ENCODE measurements around the gene TMEM231.

DNA sequence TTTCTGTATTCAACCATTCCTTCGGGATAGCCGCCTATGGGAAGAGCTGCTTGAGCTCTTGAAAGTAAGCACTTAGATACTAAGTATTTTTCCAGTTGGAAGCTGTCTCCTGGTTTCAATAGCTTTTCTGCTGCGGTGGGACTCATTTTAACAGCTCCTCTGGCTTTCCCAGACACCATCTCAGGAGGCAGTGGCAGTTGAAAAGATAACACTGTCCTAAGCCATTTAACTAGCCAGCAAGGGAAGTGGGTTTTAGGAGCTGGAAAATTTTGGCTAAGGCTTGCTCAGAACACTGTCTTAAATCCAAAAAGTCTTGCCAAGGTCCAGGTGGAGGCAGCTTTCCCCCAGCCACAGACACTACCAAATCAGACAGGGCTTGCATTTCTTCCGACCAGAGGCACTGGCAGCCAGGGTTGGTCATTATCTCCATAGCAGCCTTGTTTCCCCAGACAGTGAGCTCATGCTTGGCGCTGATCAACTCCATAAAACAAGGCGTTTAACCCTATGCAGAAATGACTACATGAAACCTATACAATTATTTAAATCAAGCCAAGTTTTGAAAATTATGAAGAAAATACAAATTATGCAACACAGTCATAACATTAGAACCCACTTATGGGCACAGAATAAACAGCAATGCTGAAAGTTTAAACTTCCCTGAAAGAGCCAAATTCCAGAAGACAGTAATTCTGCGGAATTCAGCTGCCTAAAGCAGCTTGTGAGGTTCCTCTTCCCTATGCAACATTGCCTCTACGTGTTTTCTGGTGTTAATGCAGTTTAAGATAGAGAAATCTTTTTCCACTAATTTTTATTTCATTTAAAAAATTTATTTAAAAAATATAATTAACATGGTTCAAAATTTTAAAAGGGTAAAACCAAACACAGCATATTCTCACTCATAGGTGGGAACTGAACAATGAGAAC is 35.1 kb upstream of the TMEM231 start:
- TF ChIP-seq, protein P1, sequence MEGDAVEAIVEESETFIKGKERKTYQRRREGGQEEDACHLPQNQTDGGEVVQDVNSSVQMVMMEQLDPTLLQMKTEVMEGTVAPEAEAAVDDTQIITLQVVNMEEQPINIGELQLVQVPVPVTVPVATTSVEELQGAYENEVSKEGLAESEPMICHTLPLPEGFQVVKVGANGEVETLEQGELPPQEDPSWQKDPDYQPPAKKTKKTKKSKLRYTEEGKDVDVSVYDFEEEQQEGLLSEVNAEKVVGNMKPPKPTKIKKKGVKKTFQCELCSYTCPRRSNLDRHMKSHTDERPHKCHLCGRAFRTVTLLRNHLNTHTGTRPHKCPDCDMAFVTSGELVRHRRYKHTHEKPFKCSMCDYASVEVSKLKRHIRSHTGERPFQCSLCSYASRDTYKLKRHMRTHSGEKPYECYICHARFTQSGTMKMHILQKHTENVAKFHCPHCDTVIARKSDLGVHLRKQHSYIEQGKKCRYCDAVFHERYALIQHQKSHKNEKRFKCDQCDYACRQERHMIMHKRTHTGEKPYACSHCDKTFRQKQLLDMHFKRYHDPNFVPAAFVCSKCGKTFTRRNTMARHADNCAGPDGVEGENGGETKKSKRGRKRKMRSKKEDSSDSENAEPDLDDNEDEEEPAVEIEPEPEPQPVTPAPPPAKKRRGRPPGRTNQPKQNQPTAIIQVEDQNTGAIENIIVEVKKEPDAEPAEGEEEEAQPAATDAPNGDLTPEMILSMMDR (IDR thresholded peaks at IDR 0.05) = peak in 1 of 6 experiments; percentile 35
- no peak for TF ChIP-seq POLR2A (IDR thresholded peaks at IDR 0.05)
